GM12878 (cell line): Measurements from ENCODE around the gene TVP23B. TPM values are rescaled to one million over a fixed set of nuclear protein-coding genes. Genes with fewer than 3 reads are reported as not detected.
A peak's percentile ranks its signal among the peaks of the same experiment; 100 is the strongest.
"Not testable (repeated sequence)": the region's sequence is repeated elsewhere in the genome, so short reads cannot be mapped to it uniquely, and the experiment has no call there.

Source experiments
- ATAC-seq: fragments of 200-7000 bp; cut with Tn5 transposase; 3 replicates; pipeline ENCODE4 v1.9.1; 2020; ENCODE audit warnings: mild to moderate bottlenecking, moderate library complexity
- BruUV-seq: library from RNA; stranded (reverse); fragments of 400-500 nt; replicated peaks from 2 replicates; lab custom pipeline; 2021; lab: Mats Ljungman, UMichigan
- CTCF ChIA-PET: fragments of 300-600 bp; sonication (Branson Sonifier 250); formaldehyde crosslinking; extraction: SDS; loops from one replicate; lab custom pipeline; 2021; ENCODE audit warnings: inconsistent platforms; lab: Yijun Ruan, JAX
- POLR2A ChIA-PET: fragments of 350-600 bp; formaldehyde crosslinking; extraction: SDS; loops from one replicate; lab custom pipeline; 2021; ENCODE audit warnings: inconsistent platforms; lab: Charles Lee
- RAD21 ChIA-PET: fragments of 300-600 bp; sonication (Branson Sonifier 250); formaldehyde crosslinking; loops from one replicate; lab custom pipeline; 2023; ENCODE audit warnings: antibody characterized with exemption; ENCODE audit not compliant: unreplicated experiment; lab: Charles Lee
- SMC1A ChIA-PET: fragments of 300-600 bp; sonication (Branson Sonifier 250); formaldehyde crosslinking; loops from one replicate; lab custom pipeline; 2023; ENCODE audit not compliant: unreplicated experiment, uncharacterized antibody; lab: Charles Lee
- DNase-seq: peaks from one replicate; pipeline ENCODE4 v3.0.0-alpha.2; 2011; ENCODE audit warnings: low read depth, low spot score
- FAIRE-seq: peaks from 3 replicates; lab custom pipeline; 2011; peaks lifted over from hg19 to GRCh38; lab: Jason Lieb, UNC
- H2AFZ ChIP-seq: 2 replicates; pipeline ENCODE4 v1.6.0; 2011; ENCODE audit warnings: low read depth, low read length, control low read depth; ENCODE audit not compliant: control insufficient read depth
- H3K27ac ChIP-seq: 2 replicates; pipeline ENCODE4 v1.5.1; 2011; ENCODE audit warnings: control low read depth; ENCODE audit not compliant: control insufficient read depth, insufficient read depth
- H3K27me3 ChIP-seq, 2 experiments: replicated peaks in 1 of 2; 2 replicates each; pipeline versions ENCODE4 v1.6.0 to v1.6.1; 2011; ENCODE audit warnings: low read length in 1 of 2; ENCODE audit not compliant: control insufficient read depth in 2 of 2, insufficient read depth in 2 of 2
- H3K36me3 ChIP-seq, 2 experiments: 2 replicates each; pipeline ENCODE4 v1.5.1; 2011; ENCODE audit warnings: low read length in 1 of 2; ENCODE audit not compliant: control insufficient read depth in 2 of 2, insufficient read depth in 2 of 2
- H3K4me1 ChIP-seq: 2 replicates; pipeline ENCODE4 v1.6.1; 2011; ENCODE audit warnings: mild to moderate bottlenecking, low read length, moderate library complexity, mixed read lengths; ENCODE audit not compliant: control insufficient read depth, insufficient read depth
- H3K4me2 ChIP-seq: 2 replicates; pipeline ENCODE4 v1.6.0; 2011; ENCODE audit warnings: control low read depth; ENCODE audit not compliant: control insufficient read depth, insufficient read depth
- H3K4me3 ChIP-seq: fragments of 200-600 bp; sonication (generic); 2 replicates; pipeline ENCODE4 v1.5.1; 2016
- H3K79me2 ChIP-seq: 2 replicates; pipeline ENCODE4 v1.6.0; 2011; ENCODE audit warnings: low read length; ENCODE audit not compliant: control insufficient read depth, insufficient read depth
- H3K9ac ChIP-seq: 2 replicates; pipeline ENCODE4 v1.8.0; 2011; ENCODE audit warnings: low read length, control low read depth, mixed read lengths; ENCODE audit not compliant: control insufficient read depth, insufficient read depth
- H3K9me3 ChIP-seq: replicated peaks from 3 replicates; pipeline ENCODE4 v1.5.1; 2011; ENCODE audit warnings: mild to moderate bottlenecking, low read length; ENCODE audit not compliant: control insufficient read depth, insufficient read depth
- H4K20me1 ChIP-seq: 2 replicates; pipeline ENCODE4 v1.6.0; 2011; ENCODE audit not compliant: control insufficient read depth, insufficient read depth
- BHLHE40 ChIP-seq, 2 experiments: fragments of 450-650 bp in 1 of 2; IDR thresholded peaks; 2 replicates each; pipeline ENCODE4 v1.6.1; 2011 to 2017; ENCODE audit warnings: low read depth in 2 of 2, borderline replicate concordance in 1 of 2, improper control_type of control experiment in 1 of 2, low read length in 1 of 2, mild to moderate bottlenecking in 1 of 2
- BMI1 ChIP-seq: fragments of 450-650 bp; IDR thresholded peaks from 2 replicates; pipeline ENCODE4 v1.6.1; 2016; ENCODE audit warnings: mild to moderate bottlenecking, moderate library complexity, borderline replicate concordance
- FOXK2 ChIP-seq: fragments of 450-650 bp; IDR thresholded peaks from 2 replicates; pipeline ENCODE4 v1.6.1; 2017; ENCODE audit warnings: mild to moderate bottlenecking, moderate library complexity
- GABPA ChIP-seq: IDR thresholded peaks from 2 replicates; pipeline ENCODE4 v1.6.1; 2014; ENCODE audit warnings: antibody characterized with exemption, low read depth, mild to moderate bottlenecking, inconsistent platforms
- IRF4 ChIP-seq: IDR thresholded peaks from 2 replicates; pipeline ENCODE4 v1.6.1; 2011; ENCODE audit warnings: low read depth, low read length
- PBX3 ChIP-seq: IDR thresholded peaks from 2 replicates; pipeline ENCODE4 v1.6.1; 2011; ENCODE audit warnings: mild to moderate bottlenecking, low read depth, low read length, moderate library complexity; ENCODE audit not compliant: insufficient replicate concordance
- SIX5 ChIP-seq: IDR thresholded peaks from 2 replicates; pipeline ENCODE4 v1.6.1; 2011; ENCODE audit warnings: mild to moderate bottlenecking, low read depth, low read length, moderate library complexity; ENCODE audit not compliant: severe bottlenecking
- SUPT20H ChIP-seq: IDR thresholded peaks from 2 replicates; pipeline ENCODE4 v1.6.1; 2011; ENCODE audit warnings: low read depth, mild to moderate bottlenecking, low read length, moderate library complexity, borderline replicate concordance; ENCODE audit not compliant: control insufficient read depth
- WRNIP1 ChIP-seq: IDR thresholded peaks from 2 replicates; pipeline ENCODE4 v1.6.1; 2011; ENCODE audit warnings: low read depth, low read length, improper control_type of control experiment, borderline replicate concordance
- ZZZ3 ChIP-seq: IDR thresholded peaks from 2 replicates; pipeline ENCODE4 v1.6.1; 2011; ENCODE audit warnings: low read depth; ENCODE audit not compliant: control insufficient read depth, insufficient read length
- WGBS: methylation state at CpG from one replicate; pipeline ENCODE4 v1.1.6; 2016; ENCODE audit warnings: low lambda C conversion rate; ENCODE audit not compliant: insufficient replicate concordance, insufficient coverage; ENCODE audit errors: missing lambda C conversion rate; 5-methylcytosine and 5-hydroxymethylcytosine counted together
- in situ Hi-C: fragments of 300-500 bp; cut with MboI; formaldehyde crosslinking; loops from 9 replicates; pipeline ENCODE4 v1.14.3; 2018; ENCODE audit warnings: mixed read lengths
- intact Hi-C: fragments of 100-400 bp; cut with micrococcal nuclease; formaldehyde crosslinking; loops from one replicate; pipeline ENCODE4 v1.14.2; 2022; ENCODE audit not compliant: unreplicated experiment
- polyA plus RNA-seq, 11 experiments: library from polyadenylated mRNA; depleted of rRNA in 4 of 11; unstranded in 6 of 11; stranded (reverse) in 5 of 11; fragments of >200 nt; fragmentation: Nextera tagmentation in 4 of 11; fragmentation: Illumina TruSeq in 1 of 11; extraction: Ambion mirVana in 4 of 11; extraction: Trizol in 1 of 11; gene quantifications; 1 replicate in 1 of 11; 2 replicates in 10 of 11; pipeline versions ENCODE4 v1.2.1 to v1.2.3, GENCODE V29; 2011 to 2016; ENCODE audit warnings: inconsistent platforms in 2 of 11, missing spikeins in 2 of 11, low read depth in 1 of 11
- total RNA-seq, 4 experiments: library from RNA; depleted of rRNA in 3 of 4; stranded (reverse); fragments of >200 nt in 3 of 4; fragmentation: Illumina TruSeq in 1 of 4; extraction: Trizol in 1 of 4; gene quantifications; 2 replicates each; pipeline versions ENCODE4 v1.2.1 to v1.2.3, GENCODE V29; 2013 to 2021

The TVP23B gene
- total and polyA plus RNA-seq, 10 of the 15 experiments (the other 5 are each of a cell fraction or from before 2014, with no cell fraction given), result 21.5 to 105 (median 39.9) TPM

- in situ Hi-C loops, result no loop called here
- ATAC-seq (no peak), FAIRE-seq (no peak), DNase-seq (no peak)
- Histone ChIP-seq H3K4me2 (no peak overlapping the region), H3K4me3 (no peak overlapping the region), H3K9me3 (no peaks in the 10 kb centered on the region), H3K27ac (no peak overlapping the region), H3K9ac (no peak overlapping the region), H3K36me3 (no peaks in the 10 kb centered on the region), H3K4me1 (no peaks in the 10 kb centered on the region), H3K79me2 (no peaks in the 10 kb centered on the region), H4K20me1 (no peaks in the 10 kb centered on the region), H3K27me3 (no peaks in the 10 kb centered on the region; a peak in 1 of 4 replicates), H2AFZ (no peak overlapping the region)
- POLR2A ChIA-PET, result no interaction called here
- SMC1A ChIA-PET, result no interaction called here
- TF ChIP-seq BHLHE40 (IDR thresholded peaks at IDR 0.05; ENCODE audit: borderline replicate concordance in 1 of 2, low read depth in 2 of 2, low read length in 1 of 2) (no peak), PBX3 (no peak), GABPA (no peak), FOXK2 (no peak), IRF4 (no peak), BMI1 (no peak), SUPT20H (no peak), WRNIP1 (no peak), ZZZ3 (no peak), SIX5 (no peak)
- RAD21 ChIA-PET, result no interaction called here
- no TSS peak for BruUV-seq
- 42% methylated on average over 7 of the region's 7 CpGs for WGBS
- CTCF ChIA-PET, result no interaction called here
- intact Hi-C loops, result no loop called here
Measured at GRCh38 chr17:18772471-18772870, 8.5 kb upstream of the TVP23B start.

- Histone ChIP-seq H3K9ac (peak overlapping the region; percentile 56; the same call in 1 of the 2 replicates), H3K79me2 (peaks cover 10% of the 10 kb centered on the region), H3K4me3 (peak overlapping the region; percentile 58; the same call in 1 of the 2 replicates)
- H2AFZ ChIP-seq, H3K9me3 ChIP-seq, intact Hi-C loops, FAIRE-seq, H3K27me3 ChIP-seq, H3K4me1 ChIP-seq, POLR2A ChIA-PET, in situ Hi-C loops, BruUV-seq, SMC1A ChIA-PET, RAD21 ChIA-PET, CTCF ChIA-PET, H3K27ac ChIP-seq, H3K4me2 ChIP-seq, DNase-seq, H3K36me3 ChIP-seq, H4K20me1 ChIP-seq: not testable (repeated sequence)
- 0% methylated on average over 2 of the region's 5 CpGs for WGBS
- ATAC-seq, result 0 out of 3 replicates have a peak, but pooled peaks have one; percentile 11
Measured at GRCh38 chr17:18781805-18782204, 822 bp downstream of the TVP23B start.

GRCh38 chr17:18785933-18786332 is 5.0 kb downstream of the TVP23B start:
- intact Hi-C loops, FAIRE-seq: not testable (repeated sequence)

More at GRCh38 chr17:18785933-18786332, 5.0 kb downstream of the TVP23B start:
- DNase-seq, H4K20me1 ChIP-seq, H3K4me1 ChIP-seq, RAD21 ChIA-PET, SMC1A ChIA-PET, H3K4me2 ChIP-seq, POLR2A ChIA-PET, BruUV-seq, ATAC-seq, H2AFZ ChIP-seq, H3K4me3 ChIP-seq, in situ Hi-C loops, H3K9me3 ChIP-seq, H3K27ac ChIP-seq, H3K9ac ChIP-seq, CTCF ChIA-PET, H3K27me3 ChIP-seq, H3K36me3 ChIP-seq: not testable (repeated sequence)
- peaks cover 10% of the 10 kb centered on the region for H3K79me2 ChIP-seq
- WGBS, result 88% methylated on average over 1 of the region's 1 CpG
